Measurements from ENCODE around the gene PGAP2.

DNA sequence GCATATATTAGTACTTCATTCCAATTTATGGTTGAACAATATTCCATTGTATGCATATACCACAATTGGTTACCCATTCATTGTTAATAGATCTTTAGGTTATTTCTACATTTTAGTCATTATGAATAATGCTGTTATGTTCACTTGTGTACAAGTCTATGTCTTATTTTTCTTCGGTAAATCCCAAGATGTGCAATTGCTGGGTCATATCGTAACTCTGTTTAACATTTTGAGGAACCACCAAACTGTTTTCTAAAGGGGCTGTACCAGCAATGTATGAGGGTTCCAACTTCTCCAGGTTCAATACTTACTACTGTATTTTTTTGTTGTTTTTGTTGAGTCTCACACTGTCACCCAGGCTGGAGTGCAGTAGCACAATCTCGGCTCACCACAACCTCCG, 44.1 kb upstream of the PGAP2 start:
- no peak for TF ChIP-seq RAD21 (IDR thresholded peaks at IDR 0.05)
- TF ChIP-seq YY1 (IDR thresholded peaks at IDR 0.05): no peak
- TF ChIP-seq, protein P1, sequence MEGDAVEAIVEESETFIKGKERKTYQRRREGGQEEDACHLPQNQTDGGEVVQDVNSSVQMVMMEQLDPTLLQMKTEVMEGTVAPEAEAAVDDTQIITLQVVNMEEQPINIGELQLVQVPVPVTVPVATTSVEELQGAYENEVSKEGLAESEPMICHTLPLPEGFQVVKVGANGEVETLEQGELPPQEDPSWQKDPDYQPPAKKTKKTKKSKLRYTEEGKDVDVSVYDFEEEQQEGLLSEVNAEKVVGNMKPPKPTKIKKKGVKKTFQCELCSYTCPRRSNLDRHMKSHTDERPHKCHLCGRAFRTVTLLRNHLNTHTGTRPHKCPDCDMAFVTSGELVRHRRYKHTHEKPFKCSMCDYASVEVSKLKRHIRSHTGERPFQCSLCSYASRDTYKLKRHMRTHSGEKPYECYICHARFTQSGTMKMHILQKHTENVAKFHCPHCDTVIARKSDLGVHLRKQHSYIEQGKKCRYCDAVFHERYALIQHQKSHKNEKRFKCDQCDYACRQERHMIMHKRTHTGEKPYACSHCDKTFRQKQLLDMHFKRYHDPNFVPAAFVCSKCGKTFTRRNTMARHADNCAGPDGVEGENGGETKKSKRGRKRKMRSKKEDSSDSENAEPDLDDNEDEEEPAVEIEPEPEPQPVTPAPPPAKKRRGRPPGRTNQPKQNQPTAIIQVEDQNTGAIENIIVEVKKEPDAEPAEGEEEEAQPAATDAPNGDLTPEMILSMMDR (IDR thresholded peaks at IDR 0.05; ENCODE audit: low read depth, low read length, missing input control): no peak
- TF ChIP-seq, protein P2, sequence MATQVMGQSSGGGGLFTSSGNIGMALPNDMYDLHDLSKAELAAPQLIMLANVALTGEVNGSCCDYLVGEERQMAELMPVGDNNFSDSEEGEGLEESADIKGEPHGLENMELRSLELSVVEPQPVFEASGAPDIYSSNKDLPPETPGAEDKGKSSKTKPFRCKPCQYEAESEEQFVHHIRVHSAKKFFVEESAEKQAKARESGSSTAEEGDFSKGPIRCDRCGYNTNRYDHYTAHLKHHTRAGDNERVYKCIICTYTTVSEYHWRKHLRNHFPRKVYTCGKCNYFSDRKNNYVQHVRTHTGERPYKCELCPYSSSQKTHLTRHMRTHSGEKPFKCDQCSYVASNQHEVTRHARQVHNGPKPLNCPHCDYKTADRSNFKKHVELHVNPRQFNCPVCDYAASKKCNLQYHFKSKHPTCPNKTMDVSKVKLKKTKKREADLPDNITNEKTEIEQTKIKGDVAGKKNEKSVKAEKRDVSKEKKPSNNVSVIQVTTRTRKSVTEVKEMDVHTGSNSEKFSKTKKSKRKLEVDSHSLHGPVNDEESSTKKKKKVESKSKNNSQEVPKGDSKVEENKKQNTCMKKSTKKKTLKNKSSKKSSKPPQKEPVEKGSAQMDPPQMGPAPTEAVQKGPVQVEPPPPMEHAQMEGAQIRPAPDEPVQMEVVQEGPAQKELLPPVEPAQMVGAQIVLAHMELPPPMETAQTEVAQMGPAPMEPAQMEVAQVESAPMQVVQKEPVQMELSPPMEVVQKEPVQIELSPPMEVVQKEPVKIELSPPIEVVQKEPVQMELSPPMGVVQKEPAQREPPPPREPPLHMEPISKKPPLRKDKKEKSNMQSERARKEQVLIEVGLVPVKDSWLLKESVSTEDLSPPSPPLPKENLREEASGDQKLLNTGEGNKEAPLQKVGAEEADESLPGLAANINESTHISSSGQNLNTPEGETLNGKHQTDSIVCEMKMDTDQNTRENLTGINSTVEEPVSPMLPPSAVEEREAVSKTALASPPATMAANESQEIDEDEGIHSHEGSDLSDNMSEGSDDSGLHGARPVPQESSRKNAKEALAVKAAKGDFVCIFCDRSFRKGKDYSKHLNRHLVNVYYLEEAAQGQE (IDR thresholded peaks at IDR 0.05): no peak
- TF ChIP-seq, protein P3, sequence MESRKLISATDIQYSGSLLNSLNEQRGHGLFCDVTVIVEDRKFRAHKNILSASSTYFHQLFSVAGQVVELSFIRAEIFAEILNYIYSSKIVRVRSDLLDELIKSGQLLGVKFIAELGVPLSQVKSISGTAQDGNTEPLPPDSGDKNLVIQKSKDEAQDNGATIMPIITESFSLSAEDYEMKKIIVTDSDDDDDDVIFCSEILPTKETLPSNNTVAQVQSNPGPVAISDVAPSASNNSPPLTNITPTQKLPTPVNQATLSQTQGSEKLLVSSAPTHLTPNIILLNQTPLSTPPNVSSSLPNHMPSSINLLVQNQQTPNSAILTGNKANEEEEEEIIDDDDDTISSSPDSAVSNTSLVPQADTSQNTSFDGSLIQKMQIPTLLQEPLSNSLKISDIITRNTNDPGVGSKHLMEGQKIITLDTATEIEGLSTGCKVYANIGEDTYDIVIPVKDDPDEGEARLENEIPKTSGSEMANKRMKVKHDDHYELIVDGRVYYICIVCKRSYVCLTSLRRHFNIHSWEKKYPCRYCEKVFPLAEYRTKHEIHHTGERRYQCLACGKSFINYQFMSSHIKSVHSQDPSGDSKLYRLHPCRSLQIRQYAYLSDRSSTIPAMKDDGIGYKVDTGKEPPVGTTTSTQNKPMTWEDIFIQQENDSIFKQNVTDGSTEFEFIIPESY (IDR thresholded peaks at IDR 0.05): no peak
- no peak for TF ChIP-seq FOXA1 (IDR thresholded peaks at IDR 0.05)
- TF ChIP-seq SP1 (IDR thresholded peaks at IDR 0.05): no peak
- TF ChIP-seq, protein P4, sequence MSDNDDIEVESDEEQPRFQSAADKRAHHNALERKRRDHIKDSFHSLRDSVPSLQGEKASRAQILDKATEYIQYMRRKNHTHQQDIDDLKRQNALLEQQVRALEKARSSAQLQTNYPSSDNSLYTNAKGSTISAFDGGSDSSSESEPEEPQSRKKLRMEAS (IDR thresholded peaks at IDR 0.05): no peak
- no peak for TF ChIP-seq FOXA2 (IDR thresholded peaks at IDR 0.05)
- TF ChIP-seq EGR1 (IDR thresholded peaks at IDR 0.05; ENCODE audit: low read depth in 2 of 2): no peak
- no peak for TF ChIP-seq GABPA (IDR thresholded peaks at IDR 0.05 in 1 of 2, conservative IDR thresholded peaks at IDR 0.05 in 1 of 2)
- no peak for TF ChIP-seq RXRA (IDR thresholded peaks at IDR 0.05)

Data from liver (tissue), 3 donors.